PC-3 (cell line): ENCODE measurements around the gene ST7. TPM values are rescaled to one million over a fixed set of nuclear protein-coding genes. Genes with fewer than 3 reads are reported as not detected.

ENCODE experiments used
- ATAC-seq: fragments of 200-7000 bp; cut with Tn5 transposase; 2 replicates; pipeline ENCODE4 v1.9.1; 2020; ENCODE audit warnings: mild to moderate bottlenecking, moderate library complexity
- BruUV-seq: library from RNA; stranded (reverse); fragments of 400-500 nt; replicated peaks from 2 replicates; lab custom pipeline; 2021; lab: Mats Ljungman, UMichigan
- CTCF ChIA-PET: fragments of 300-600 bp; sonication (Branson Sonifier 250); formaldehyde crosslinking; loops from one replicate; lab custom pipeline; 2022; ENCODE audit warnings: antibody characterized with exemption; lab: Charles Lee
- POLR2A ChIA-PET: fragments of 300-600 bp; sonication (Branson Sonifier 250); formaldehyde crosslinking; loops from one replicate; lab custom pipeline; 2022; ENCODE audit warnings: antibody characterized with exemption; ENCODE audit not compliant: unreplicated experiment; lab: Charles Lee
- DNase-seq: peaks from one replicate; pipeline ENCODE4 v3.0.0-alpha.2; 2015
- H2AFZ ChIP-seq: fragments of 300-600 bp; sonication (generic); 2 replicates; pipeline ENCODE4 v1.6.0; 2016; ENCODE audit warnings: antibody characterized with exemption, low read length
- H3F3A ChIP-seq: fragments of 300-600 bp; sonication (generic); one replicate; pipeline ENCODE4 v1.6.0; 2017; ENCODE audit warnings: antibody characterized with exemption, low read length, control low read depth, mild to moderate bottlenecking; ENCODE audit not compliant: unreplicated experiment
- H3K27ac ChIP-seq: fragments of 300-600 bp; sonication (generic); 2 replicates; pipeline ENCODE4 v1.5.1; 2016; ENCODE audit warnings: mild to moderate bottlenecking, low read length
- H3K27me3 ChIP-seq: fragments of 300-600 bp; sonication (generic); 2 replicates; pipeline ENCODE4 v1.6.1; 2016; ENCODE audit warnings: low read length, mixed read lengths
- H3K36me3 ChIP-seq: fragments of 300-600 bp; sonication (generic); 2 replicates; pipeline ENCODE4 v1.6.1; 2016; ENCODE audit warnings: low read depth, mixed run types, low read length, mixed read lengths
- H3K4me1 ChIP-seq: fragments of 300-600 bp; sonication (generic); 2 replicates; pipeline ENCODE4 v1.5.1; 2016; ENCODE audit warnings: low read length; ENCODE audit not compliant: insufficient read depth
- H3K4me2 ChIP-seq: fragments of 300-600 bp; sonication (generic); 2 replicates; pipeline ENCODE4 v1.6.0; 2016; ENCODE audit warnings: low read length
- H3K4me3 ChIP-seq: fragments of 300-600 bp; sonication (generic); 2 replicates; pipeline ENCODE4 v1.5.1; 2016; ENCODE audit warnings: mild to moderate bottlenecking, low read length, mixed read lengths
- H3K79me2 ChIP-seq: fragments of 300-600 bp; sonication (generic); 2 replicates; pipeline ENCODE4 v1.6.1; 2017; ENCODE audit warnings: low read length, mixed read lengths
- H3K9ac ChIP-seq: fragments of 300-600 bp; sonication (generic); 2 replicates; pipeline ENCODE4 v1.6.0; 2016; ENCODE audit warnings: mild to moderate bottlenecking, low read length
- H3K9me2 ChIP-seq: fragments of 300-600 bp; sonication (generic); replicated peaks from 2 replicates; pipeline ENCODE4 v1.6.1; 2016; ENCODE audit warnings: mixed run types, low read length, mixed read lengths
- H3K9me3 ChIP-seq: fragments of 300-600 bp; sonication (generic); 2 replicates; pipeline ENCODE4 v1.6.1; 2016; ENCODE audit warnings: low read length, mixed read lengths
- H4K20me1 ChIP-seq: fragments of 300-600 bp; sonication (generic); 2 replicates; pipeline ENCODE4 v1.6.1; 2016; ENCODE audit warnings: low read length, mixed read lengths
- CTCF ChIP-seq: fragments of 300-600 bp; sonication (generic); conservative IDR thresholded peaks from 2 replicates; pipeline ENCODE4 v1.5.1; 2017; ENCODE audit warnings: antibody characterized with exemption, low read depth, mild to moderate bottlenecking, low read length
- EZH2 ChIP-seq: fragments of 300-600 bp; sonication (generic); IDR thresholded peaks from one replicate; pipeline ENCODE4 v1.6.1; 2017; ENCODE audit warnings: antibody characterized with exemption, mild to moderate bottlenecking, low read length; ENCODE audit not compliant: unreplicated experiment
- EZH2phosphoT487 ChIP-seq: fragments of 300-600 bp; sonication (generic); IDR thresholded peaks from 2 replicates; pipeline ENCODE4 v1.6.1; 2018; ENCODE audit warnings: mild to moderate bottlenecking, antibody characterized with exemption, low read length, borderline replicate concordance
- intact Hi-C: fragments of 100-400 bp; cut with micrococcal nuclease; formaldehyde crosslinking; loops from 2 replicates; pipeline ENCODE4 v1.9.0; 2023
- total RNA-seq: library from RNA; depleted of rRNA; stranded (reverse); fragments of >200 nt; gene quantifications from 2 replicates; pipeline ENCODE4 v1.2.3, GENCODE V29; 2014

ST7 gene
- total RNA-seq, 1 experiment from 2014 or later: 19.7 TPM

GRCh38 chr7:117225536-117225935 lies 272.2 kb downstream of the ST7 start:
- ChIA-PET POLR2A (no interaction called here), CTCF (no interaction called here)
- no peak overlapping the region for H3K4me2 ChIP-seq
- H2AFZ ChIP-seq: no peak overlapping the region
- H3K27ac ChIP-seq: no peak overlapping the region
- DNase-seq (no peak), ATAC-seq (no peak)
- no peaks in the 10 kb centered on the region for H3K4me1 ChIP-seq
- H3K27me3 ChIP-seq: no peaks in the 10 kb centered on the region
- no peaks in the 10 kb centered on the region for H3F3A ChIP-seq
- H4K20me1 ChIP-seq: no peaks in the 10 kb centered on the region
- no peak overlapping the region for H3K9ac ChIP-seq
- H3K79me2 ChIP-seq: no peaks in the 10 kb centered on the region
- intact Hi-C loops: no loop called here
- no TSS peak for BruUV-seq
- H3K9me2 ChIP-seq: no peaks in the 10 kb centered on the region
- no peaks in the 10 kb centered on the region for H3K36me3 ChIP-seq
- no peaks in the 10 kb centered on the region for H3K9me3 ChIP-seq
- no peak for TF ChIP-seq EZH2
- TF ChIP-seq EZH2phosphoT487: no peak
- no peak for TF ChIP-seq CTCF
- no peak overlapping the region for H3K4me3 ChIP-seq

GRCh38 chr7:117227091-117227490 lies 273.8 kb downstream of the ST7 start:
- POLR2A ChIA-PET: no interaction called here
- no peaks in the 10 kb centered on the region for H3K4me1 ChIP-seq
- no peaks in the 10 kb centered on the region for H3K79me2 ChIP-seq
- no peaks in the 10 kb centered on the region for H4K20me1 ChIP-seq
- no peaks in the 10 kb centered on the region for H3K36me3 ChIP-seq
- H3K9me2 ChIP-seq: no peaks in the 10 kb centered on the region
- no TSS peak for BruUV-seq
- H3K4me3 ChIP-seq: no peak overlapping the region
- no peak for DNase-seq
- ATAC-seq: no peak
- no peak overlapping the region for H3K27ac ChIP-seq
- H3K4me2 ChIP-seq: no peak overlapping the region
- no peaks in the 10 kb centered on the region for H3K27me3 ChIP-seq
- intact Hi-C loops: no loop called here
- no peak for TF ChIP-seq EZH2phosphoT487
- no peak for TF ChIP-seq CTCF
- no peak for TF ChIP-seq EZH2
- no peaks in the 10 kb centered on the region for H3F3A ChIP-seq
- no peak overlapping the region for H3K9ac ChIP-seq
- no peak overlapping the region for H2AFZ ChIP-seq
- CTCF ChIA-PET: no interaction called here
- H3K9me3 ChIP-seq: no peaks in the 10 kb centered on the region

GRCh38 chr7:117229350-117229749 lies 276.0 kb downstream of the ST7 start:
- Histone ChIP-seq H3K9me3 (no peaks in the 10 kb centered on the region), H3K9ac (no peak overlapping the region), H3K27ac (no peak overlapping the region), H3K36me3 (no peaks in the 10 kb centered on the region), H3K9me2 (no peaks in the 10 kb centered on the region), H3K4me1 (no peaks in the 10 kb centered on the region), H3F3A (no peaks in the 10 kb centered on the region), H3K4me3 (no peak overlapping the region), H3K79me2 (no peaks in the 10 kb centered on the region), H3K4me2 (no peak overlapping the region), H4K20me1 (no peaks in the 10 kb centered on the region), H2AFZ (no peak overlapping the region), H3K27me3 (no peaks in the 10 kb centered on the region)
- ChIA-PET CTCF (no interaction called here), POLR2A (no interaction called here)
- intact Hi-C loops: no loop called here
- ATAC-seq (no peak), DNase-seq (no peak)
- TF ChIP-seq EZH2phosphoT487 (no peak), EZH2 (no peak), CTCF (no peak)
- BruUV-seq: no TSS peak
